ENCODE measurements around the gene SLC10A3. TPM values are rescaled to one million over a fixed set of nuclear protein-coding genes. Genes with fewer than 3 reads are reported as not detected.

Gene SLC10A3, protein sequence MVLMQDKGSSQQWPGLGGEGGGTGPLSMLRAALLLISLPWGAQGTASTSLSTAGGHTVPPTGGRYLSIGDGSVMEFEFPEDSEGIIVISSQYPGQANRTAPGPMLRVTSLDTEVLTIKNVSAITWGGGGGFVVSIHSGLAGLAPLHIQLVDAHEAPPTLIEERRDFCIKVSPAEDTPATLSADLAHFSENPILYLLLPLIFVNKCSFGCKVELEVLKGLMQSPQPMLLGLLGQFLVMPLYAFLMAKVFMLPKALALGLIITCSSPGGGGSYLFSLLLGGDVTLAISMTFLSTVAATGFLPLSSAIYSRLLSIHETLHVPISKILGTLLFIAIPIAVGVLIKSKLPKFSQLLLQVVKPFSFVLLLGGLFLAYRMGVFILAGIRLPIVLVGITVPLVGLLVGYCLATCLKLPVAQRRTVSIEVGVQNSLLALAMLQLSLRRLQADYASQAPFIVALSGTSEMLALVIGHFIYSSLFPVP
- total RNA-seq, result 25.7 and 33.6 TPM in 2 replicates

DNA sequence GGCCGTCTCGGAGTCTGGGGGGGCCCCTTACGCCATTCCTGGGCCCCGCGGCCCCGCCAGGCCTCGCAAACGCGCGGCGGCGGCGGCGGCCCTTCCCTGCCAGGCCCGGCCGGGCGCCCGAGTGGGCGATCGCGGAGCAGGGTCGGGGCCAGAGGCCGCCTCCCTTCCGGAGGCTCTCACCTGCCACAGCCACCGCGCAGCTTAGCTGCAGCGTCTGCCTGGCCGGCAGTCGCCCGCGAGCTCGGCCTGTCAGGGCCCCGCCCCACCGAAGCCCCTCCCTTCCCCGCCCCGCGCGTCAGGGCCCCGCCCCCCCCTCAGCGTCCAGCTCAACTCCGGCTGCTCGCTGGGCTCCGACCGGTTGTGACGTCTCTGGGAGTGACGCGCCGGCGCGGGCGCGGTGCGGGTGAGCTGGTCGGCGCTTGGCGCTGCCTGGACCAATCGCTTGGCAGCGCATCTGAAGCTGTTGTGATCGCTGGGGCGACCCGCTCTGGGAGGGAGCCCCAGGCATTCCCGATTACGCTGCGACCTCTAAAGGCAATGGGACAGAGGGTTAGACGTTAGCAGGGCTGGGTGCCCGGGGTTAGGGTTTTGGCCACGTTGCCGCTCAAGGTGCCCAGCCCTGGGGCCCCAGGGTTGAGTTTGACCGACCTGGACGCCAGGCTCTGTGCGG lies at the start of gene SLC10A3:
SLC10A3 (minus strand) TSS at position 216 of the 670 bp plus-strand sequence. CDS start 1,689 bp downstream, outside the sequence.

DNA sequence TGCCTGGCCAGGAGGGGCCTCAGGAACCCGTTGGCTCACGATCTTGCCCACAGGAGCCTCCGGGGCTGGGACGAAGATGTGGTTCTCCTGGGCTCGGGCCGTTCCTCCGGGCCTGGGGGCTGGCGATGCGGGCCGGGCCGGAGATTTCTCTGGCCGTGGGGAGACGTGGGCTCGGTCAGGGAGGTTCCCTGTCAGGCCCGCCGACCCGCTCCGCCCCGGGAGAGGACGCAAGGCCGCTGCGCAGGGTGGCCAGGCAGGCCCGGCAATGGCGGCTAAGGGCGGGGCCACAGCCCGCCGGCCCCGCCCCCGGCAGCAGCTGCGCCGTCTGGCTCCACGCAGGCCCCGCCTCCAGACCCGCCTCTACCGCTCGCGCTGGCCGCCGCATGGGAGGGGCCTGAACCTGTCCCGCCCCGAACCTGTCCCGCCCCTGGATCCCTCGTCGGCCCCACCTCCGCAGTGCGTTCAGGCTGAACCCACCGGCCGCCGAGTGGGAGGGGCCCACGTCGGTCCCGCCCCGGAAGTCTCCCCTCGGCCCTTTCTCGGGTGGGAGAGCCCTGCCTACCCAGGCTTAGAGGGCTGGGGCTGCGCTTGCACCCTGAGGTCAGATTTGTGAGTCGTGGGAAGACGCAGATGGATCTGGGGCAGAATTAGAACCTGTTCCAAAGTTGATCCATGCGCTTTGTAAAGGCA lies 25.7 kb upstream of the SLC10A3 start, which contains the start of gene FAM3A:
FAM3A (minus strand) TSS at position 267 of the 690 bp plus-strand sequence. CDS start 460 bp downstream, outside the sequence.

DNA sequence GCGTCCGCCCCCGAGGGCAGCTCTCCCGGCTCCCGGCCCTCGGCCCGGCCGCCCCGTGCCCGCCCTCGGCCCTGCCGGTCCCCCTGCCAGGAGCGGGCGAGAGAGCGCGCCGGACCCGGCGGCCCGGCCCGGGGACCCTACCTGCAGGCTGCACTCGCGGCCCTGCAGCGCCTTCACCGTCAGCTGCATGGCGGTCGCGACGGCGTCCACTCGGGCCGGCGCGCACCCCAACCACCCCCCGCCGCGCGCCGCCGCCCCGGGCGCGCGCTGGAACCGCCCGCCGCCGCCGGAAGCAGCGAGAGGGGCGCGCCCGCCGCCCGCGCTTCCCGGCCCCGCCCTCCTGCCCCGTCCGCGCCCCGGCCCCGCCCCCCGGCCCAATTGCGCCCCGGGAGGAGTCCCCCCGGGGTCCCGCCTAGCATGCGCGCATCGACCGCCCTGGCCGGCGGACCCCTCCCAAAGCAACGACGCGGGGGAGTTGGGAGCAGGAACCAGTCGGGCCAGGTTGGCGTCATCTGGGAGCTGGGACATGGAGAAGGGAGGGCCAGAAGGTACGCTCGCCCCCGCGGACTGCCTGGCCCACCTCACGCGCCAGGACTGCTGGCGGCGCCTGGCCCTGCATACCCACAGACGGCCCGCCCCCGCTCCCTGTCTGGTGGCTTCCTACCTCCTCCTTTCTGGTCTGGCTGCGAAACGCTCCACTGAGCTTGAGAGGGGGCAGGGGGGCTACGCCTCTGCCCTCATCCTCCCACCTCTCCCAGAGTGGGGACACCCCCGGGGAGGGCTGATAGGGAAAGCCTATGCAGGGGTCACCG lies 3.8 kb downstream of the SLC10A3 start, which contains the start of gene UBL4A:
UBL4A (minus strand) TSS at position 220 of the 812 bp plus-strand sequence; CDS start at position 189, 31 bp downstream.

DNA sequence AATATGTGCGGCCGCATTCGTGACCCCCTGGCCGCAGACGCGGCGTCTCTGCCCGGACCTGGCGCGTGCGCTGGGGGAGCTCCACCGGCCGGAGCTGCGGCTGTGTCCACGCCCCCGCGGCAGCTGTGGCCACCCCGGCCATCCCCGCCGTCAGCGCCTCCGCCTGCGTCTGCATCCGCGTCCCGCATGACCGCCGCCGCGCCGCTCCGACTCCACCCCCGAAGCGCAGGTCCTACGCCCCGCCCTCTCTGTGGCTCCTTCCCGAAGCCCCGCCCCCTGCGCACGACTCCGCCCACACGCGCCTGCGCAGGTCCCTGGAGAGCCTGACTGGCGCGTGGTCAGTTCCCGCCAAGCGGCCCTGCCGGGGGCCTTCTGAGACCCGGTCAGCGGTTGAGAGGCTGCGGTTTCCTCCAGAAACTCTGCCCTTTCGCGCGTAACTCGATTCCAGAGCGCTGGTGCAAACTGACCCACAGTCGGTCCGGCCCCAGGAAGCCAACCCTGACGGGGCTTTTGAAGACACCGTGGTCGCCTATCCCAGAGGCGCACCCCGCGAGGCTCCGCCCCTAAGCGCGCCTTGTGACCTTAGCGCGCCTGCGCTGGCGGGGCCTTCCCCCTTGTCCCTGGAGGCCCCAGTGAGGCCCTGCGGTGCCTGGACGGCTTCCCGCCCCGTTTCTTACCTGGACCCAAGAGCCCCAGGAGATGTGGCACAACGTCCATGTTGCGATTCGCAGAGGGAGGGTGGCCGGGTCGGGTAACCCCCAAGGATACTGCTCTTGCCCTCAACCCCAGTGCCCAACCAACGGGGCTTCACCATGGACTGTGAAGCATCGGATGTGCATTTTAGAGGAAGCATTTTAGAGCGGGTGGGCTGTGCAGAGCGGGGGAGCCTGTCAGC lies 11.5 kb downstream of the SLC10A3 start, which contains the start of gene LAGE3:
LAGE3 (minus strand) TSS at position 554 of the 895 bp plus-strand sequence; CDS start at position 188, 366 bp downstream.

DNA sequence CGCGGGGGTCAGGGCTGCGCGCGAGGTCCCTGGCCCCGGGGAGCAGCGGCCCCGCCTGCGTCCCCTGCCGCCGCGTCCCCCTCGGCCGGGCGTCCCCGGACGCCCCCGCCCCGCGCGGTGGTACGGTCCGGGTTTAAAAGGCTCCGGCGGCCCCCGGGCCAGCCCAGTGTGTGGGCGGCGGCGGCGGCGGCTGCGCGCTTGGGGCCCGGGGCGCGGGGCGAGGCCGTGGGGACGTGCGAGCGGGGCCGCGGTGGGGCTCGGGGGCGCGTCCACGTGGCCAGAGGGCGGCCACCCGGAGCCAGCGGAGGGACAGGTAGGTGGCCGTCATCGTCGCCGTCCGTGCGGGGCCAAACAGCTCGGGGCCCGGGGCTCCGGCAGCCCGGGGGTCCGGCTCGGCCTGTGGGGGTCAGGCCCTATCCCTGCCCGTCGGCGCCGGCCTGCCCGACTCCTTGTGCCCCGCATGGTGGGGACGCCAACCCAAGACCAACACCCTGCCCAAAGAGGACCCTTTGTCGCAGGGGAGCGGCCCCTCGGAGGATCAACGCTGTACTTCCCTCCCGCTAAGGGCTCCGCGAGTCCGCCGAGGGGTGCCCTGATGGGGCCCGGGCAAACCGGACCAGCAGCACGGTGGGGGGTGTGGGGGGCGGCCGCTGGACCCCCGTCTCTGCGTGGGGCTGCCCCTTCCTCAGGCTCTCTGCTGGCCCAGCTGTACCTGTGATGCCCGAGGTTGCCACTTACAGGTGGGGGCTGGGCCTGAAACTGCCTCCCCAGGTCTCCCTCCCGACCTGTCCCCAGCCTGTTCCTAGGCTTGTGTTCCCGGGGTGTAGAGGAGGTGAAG lies 32.1 kb downstream of the SLC10A3 start, which contains the start of gene PLXNA3:
PLXNA3 (plus strand) TSS at position 166 of the 838 bp plus-strand sequence. CDS start 1,903 bp downstream, outside the sequence.

DNA sequence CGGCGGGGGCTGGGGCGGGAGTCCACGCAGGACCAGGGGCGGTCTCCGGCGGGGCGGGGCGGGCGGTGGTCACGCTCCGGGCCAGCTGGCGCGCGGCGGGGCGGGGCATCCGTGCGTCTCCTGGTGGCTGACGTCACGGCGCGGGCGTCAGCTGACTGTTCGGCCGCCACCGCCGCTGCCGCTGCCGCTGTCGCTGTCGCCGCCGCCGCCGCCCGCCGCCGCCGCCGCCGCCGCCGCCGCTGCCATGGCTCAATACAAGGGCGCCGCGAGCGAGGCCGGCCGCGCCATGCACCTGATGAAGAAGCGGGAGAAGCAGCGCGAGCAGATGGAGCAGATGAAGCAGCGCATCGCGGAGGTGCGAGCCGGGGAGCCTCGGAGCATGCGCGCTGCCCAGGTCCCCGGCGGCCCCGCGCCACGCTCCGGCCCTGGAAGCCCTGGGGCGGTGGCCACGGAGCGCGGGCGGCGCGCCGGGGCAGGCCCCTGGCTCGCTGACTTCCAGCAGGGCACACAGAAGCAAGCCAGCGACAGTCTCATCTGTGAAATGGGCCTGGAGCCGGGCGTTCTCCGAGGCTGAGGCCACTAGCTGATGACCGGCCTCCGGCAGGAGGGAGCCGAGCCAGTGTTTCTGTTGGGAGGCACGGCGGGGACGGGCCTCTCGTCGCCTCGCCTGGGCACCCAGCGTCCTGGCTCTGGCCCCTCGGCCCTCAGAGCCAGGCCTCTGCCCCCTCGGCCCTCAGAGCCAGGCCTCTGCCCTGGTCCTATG lies 46.3 kb downstream of the SLC10A3 start, which contains the start of gene FAM50A:
FAM50A (plus strand) TSS at position 150 of the 763 bp plus-strand sequence; CDS start at position 245, 95 bp downstream.

Other genes with a start within 250 kb of the SLC10A3 start
- gene OPN1MW3, start 233.0 kb downstream of the SLC10A3 start, total RNA-seq, result not detected in 2 replicates
- gene TEX28, start 195.5 kb downstream of the SLC10A3 start, total RNA-seq, result not detected in 2 replicates
- gene TKTL1, start 194.8 kb downstream of the SLC10A3 start, total RNA-seq, result not detected in 2 replicates
- gene FLNA, start 116.0 kb downstream of the SLC10A3 start, total RNA-seq, result 2,491 and 2,888 TPM in 2 replicates
- gene EMD, start 111.3 kb downstream of the SLC10A3 start, total RNA-seq, result 53.0 and 59.8 TPM in 2 replicates
- gene RPL10, start 92.3 kb downstream of the SLC10A3 start, total RNA-seq, result 5,163 and 5,241 TPM in 2 replicates
- 32.3 and 68.7 TPM in 2 replicates for gene DNASE1L1, start 81.4 kb downstream of the SLC10A3 start, total RNA-seq
- 23.5 and 31.4 TPM in 2 replicates for gene TAFAZZIN, start 79.1 kb downstream of the SLC10A3 start, total RNA-seq
- 45.0 and 81.4 TPM in 2 replicates for gene ATP6AP1, start 62.0 kb downstream of the SLC10A3 start, total RNA-seq
- gene GDI1, start 53.5 kb downstream of the SLC10A3 start, total RNA-seq, result 74.0 and 80.7 TPM in 2 replicates
- gene FAM50A, start 46.5 kb downstream of the SLC10A3 start, total RNA-seq, result 34.7 and 46.1 TPM in 2 replicates
- 19.6 and 26.1 TPM in 2 replicates for gene PLXNA3, start 32.3 kb downstream of the SLC10A3 start, total RNA-seq
- gene LAGE3, start 11.3 kb downstream of the SLC10A3 start, total RNA-seq, result 18.4 and 23.7 TPM in 2 replicates
- gene UBL4A, start 4.0 kb downstream of the SLC10A3 start, total RNA-seq, result 49.4 and 62.1 TPM in 2 replicates
- gene FAM3A, start 25.6 kb upstream of the SLC10A3 start, total RNA-seq, result 28.8 and 51.0 TPM in 2 replicates
- 70.2 and 95.5 TPM in 2 replicates for gene G6PD, start 56.2 kb upstream of the SLC10A3 start, total RNA-seq
- gene IKBKG, start 57.0 kb upstream of the SLC10A3 start, total RNA-seq, result 15.5 and 17.6 TPM in 2 replicates
- not detected in 2 replicates for gene CTAG1A, start 94.5 kb upstream of the SLC10A3 start, total RNA-seq
- not detected in 2 replicates for gene CTAG1B, start 128.7 kb upstream of the SLC10A3 start, total RNA-seq
- gene CTAG2, start 162.9 kb upstream of the SLC10A3 start, total RNA-seq, result 2.8 TPM in 1 of 2 replicates, not detected in the other

Measured in mesangial cell (primary cell).